Tibial artery (tissue), 4 donors: Measurements from ENCODE around the gene UBXN10.

Experiments
- DNase-seq, 2 donors: peaks; one replicate each; pipeline ENCODE4 v3.0.0-alpha.2; 2019
- H3K27ac ChIP-seq, 2 donors: fragments of 200-600 bp; sonication (generic) in 1 of 2; 1 replicate in 1 of 2; 2 replicates in 1 of 2; pipeline ENCODE4 v1.5.1; 2018 to 2019; ENCODE audit warnings: mild to moderate bottlenecking in 1 of 2
- H3K27me3 ChIP-seq, 2 donors: fragments of 200-600 bp; sonication (generic) in 1 of 2; one replicate each; pipeline versions ENCODE4 v1.5.1 to v1.6.0; 2016 to 2019
- H3K36me3 ChIP-seq, 3 donors: fragments of 200-600 bp; sonication (generic) in 2 of 3; one replicate each; pipeline ENCODE4 v1.5.1; 2016 to 2019; ENCODE audit warnings: mild to moderate bottlenecking in 2 of 3
- H3K4me1 ChIP-seq, 4 donors: fragments of 200-600 bp; sonication (generic) in 2 of 4; 1 replicate in 3 of 4; 2 replicates in 1 of 4; pipeline ENCODE4 v1.5.1; 2016 to 2019
- H3K4me3 ChIP-seq, 2 donors: fragments of 200-600 bp; sonication (generic) in 1 of 2; 1 replicate in 1 of 2; 2 replicates in 1 of 2; pipeline ENCODE4 v1.5.1; 2018 to 2019; ENCODE audit warnings: mild to moderate bottlenecking in 2 of 2
- H3K9me3 ChIP-seq, 3 donors: fragments of 200-600 bp; sonication (generic) in 1 of 3; one replicate each; pipeline ENCODE4 v1.5.1; 2016 to 2019
- CTCF ChIP-seq, 2 experiments: fragments of 200-600 bp in 1 of 2; fragments of 450-650 bp in 1 of 2; IDR thresholded peaks; one replicate each; pipeline ENCODE4 v1.5.1; 2017 to 2019; ENCODE audit warnings: antibody characterized with exemption in 2 of 2, mild to moderate bottlenecking in 1 of 2, moderate library complexity in 1 of 2
- intact Hi-C: fragments of 100-400 bp; cut with DNase I; formaldehyde crosslinking; loops from one replicate; pipeline ENCODE4 v1.15.0; 2023; ENCODE audit warnings: low total_unique reads

The UBXN10 gene

GRCh38 chr1:20210736-20211460, 25.0 kb downstream of the UBXN10 start:
- peaks cover 0 to 12% (median 2%) of the 10 kb centered on the region in 4 donors for H3K4me1 ChIP-seq
- no peak for DNase-seq
- intact Hi-C loops: loop anchor here (5.0 kb wide), 1 partner anchor 286 kb away; no protein-coding TSS in a partner anchor
- no peak overlapping the region for H3K27ac ChIP-seq
- H3K27me3 ChIP-seq: peaks cover 0 to 47% of the 10 kb centered on the region in 2 donors
- H3K36me3 ChIP-seq: no peaks in the 10 kb centered on the region
- TF ChIP-seq CTCF (IDR thresholded peaks at IDR 0.05): no peak
- no peak overlapping the region for H3K4me3 ChIP-seq
- no peaks in the 10 kb centered on the region for H3K9me3 ChIP-seq

- TF ChIP-seq CTCF (IDR thresholded peaks at IDR 0.05): no peak
- no peak overlapping the region for H3K4me3 ChIP-seq
- H3K4me1 ChIP-seq: peaks cover 0 to 12% (median 2%) of the 10 kb centered on the region in 4 donors
- H3K9me3 ChIP-seq: no peaks in the 10 kb centered on the region
- intact Hi-C loops: loop anchor here (5.0 kb wide), 1 partner anchor 286 kb away; no protein-coding TSS in a partner anchor
- H3K27ac ChIP-seq: no peak overlapping the region
- H3K27me3 ChIP-seq: peaks cover 0 to 51% of the 10 kb centered on the region in 2 donors
- DNase-seq: no peak
- no peaks in the 10 kb centered on the region for H3K36me3 ChIP-seq
Measured at GRCh38 chr1:20211511-20211931, 25.6 kb downstream of the UBXN10 start.

GRCh38 chr1:20212085-20212684, 26.3 kb downstream of the UBXN10 start:
- no peak for DNase-seq
- Histone ChIP-seq H3K4me1 (peaks cover 0 to 12% (median 2%) of the 10 kb centered on the region in 4 donors), H3K36me3 (no peaks in the 10 kb centered on the region), H3K27ac (no peak overlapping the region), H3K27me3 (peaks cover 0 to 54% of the 10 kb centered on the region in 2 donors), H3K9me3 (no peaks in the 10 kb centered on the region), H3K4me3 (no peak overlapping the region)
- TF ChIP-seq CTCF (IDR thresholded peaks at IDR 0.05): no peak
- intact Hi-C loops: loop anchor here (5.0 kb wide), 1 partner anchor 285 kb away; no protein-coding TSS in a partner anchor

- peak; percentile 33 to 54 for TF ChIP-seq CTCF (IDR thresholded peaks at IDR 0.05)
- DNase-seq: peak; percentile 34 to 67
- no peak overlapping the region for H3K27ac ChIP-seq
- no peak overlapping the region for H3K4me3 ChIP-seq
- H3K36me3 ChIP-seq: no peaks in the 10 kb centered on the region
- H3K27me3 ChIP-seq: peaks cover 0 to 57% of the 10 kb centered on the region in 2 donors
- intact Hi-C loops: loop anchor here (5.0 kb wide), 1 partner anchor 284 kb away; no protein-coding TSS in a partner anchor
- peaks cover 0 to 12% (median 2%) of the 10 kb centered on the region in 4 donors for H3K4me1 ChIP-seq
- no peaks in the 10 kb centered on the region for H3K9me3 ChIP-seq
Measured at GRCh38 chr1:20212685-20213331, 26.9 kb downstream of the UBXN10 start.

- H3K27me3 ChIP-seq: peaks cover 0 to 44% of the 10 kb centered on the region in 2 donors
- intact Hi-C loops: no loop called here
- no peak for TF ChIP-seq CTCF (IDR thresholded peaks at IDR 0.05)
- H3K27ac ChIP-seq: no peak overlapping the region
- H3K9me3 ChIP-seq: no peaks in the 10 kb centered on the region
- DNase-seq: no peak
- H3K4me3 ChIP-seq: no peak overlapping the region
- peaks cover 0 to 12% (median 2%) of the 10 kb centered on the region in 4 donors for H3K4me1 ChIP-seq
- no peaks in the 10 kb centered on the region for H3K36me3 ChIP-seq
Measured at GRCh38 chr1:20215716-20216115, 29.8 kb downstream of the UBXN10 start.
